GM18517 (cell line): ENCODE measurements around the gene IFT88.
A peak's percentile ranks its signal among the peaks of the same experiment; 100 is the strongest.

Experiments
- ATAC-seq: cut with Tn5 transposase; IDR thresholded peaks from one replicate; pipeline ENCODE4 v1.9.1; 2021; ENCODE audit warnings: mild to moderate bottlenecking, moderate library complexity; ENCODE audit not compliant: unreplicated experiment

The IFT88 gene

GRCh38 chr13:20682061-20682460 is 115.1 kb downstream of the IFT88 start:
- no peak for ATAC-seq

- no peak for ATAC-seq
These were observed 117.1 kb downstream of the IFT88 start for GRCh38 chr13:20684041-20684440.

- no peak for ATAC-seq
These were observed 117.6 kb downstream of the IFT88 start for GRCh38 chr13:20684546-20684945.

GRCh38 chr13:20685092-20685491 is 118.1 kb downstream of the IFT88 start:
- ATAC-seq: no peak

- no peak for ATAC-seq
These were observed 119.2 kb downstream of the IFT88 start for GRCh38 chr13:20686167-20686566.

GRCh38 chr13:20686863-20687579 is 120.1 kb downstream of the IFT88 start:
- ATAC-seq: no peak

GRCh38 chr13:20689291-20689690 is 122.3 kb downstream of the IFT88 start:
- ATAC-seq: no peak

- ATAC-seq: no peak
These were observed 124.7 kb downstream of the IFT88 start for GRCh38 chr13:20691616-20692015.

GRCh38 chr13:20696073-20696472 is 129.1 kb downstream of the IFT88 start:
- no peak for ATAC-seq

GRCh38 chr13:20699715-20700114 is 132.8 kb downstream of the IFT88 start:
- no peak for ATAC-seq

- no peak for ATAC-seq
These were observed 133.3 kb downstream of the IFT88 start for GRCh38 chr13:20700288-20700687.

GRCh38 chr13:20701461-20701860 is 134.5 kb downstream of the IFT88 start:
- ATAC-seq: no peak

- no peak for ATAC-seq
These were observed 135.6 kb downstream of the IFT88 start for GRCh38 chr13:20702530-20702914.

GRCh38 chr13:20702915-20703779 is 136.2 kb downstream of the IFT88 start, which contains the start of gene IL17D:
TSS of gene IL17D (plus strand) at chr13:20703699. CDS start at chr13:20704002, 303 bp downstream.
- peak; percentile 23 for ATAC-seq

- peak; percentile 80 for ATAC-seq
These were observed 137.0 kb downstream of the IFT88 start for GRCh38 chr13:20703780-20704458.

GRCh38 chr13:20704459-20705069 is 137.6 kb downstream of the IFT88 start:
- no peak for ATAC-seq

GRCh38 chr13:20706661-20707060 is 139.7 kb downstream of the IFT88 start:
- no peak for ATAC-seq

GRCh38 chr13:20708216-20708615 is 141.3 kb downstream of the IFT88 start:
- no peak for ATAC-seq

GRCh38 chr13:20709369-20709768 is 142.4 kb downstream of the IFT88 start:
- ATAC-seq: no peak

- ATAC-seq: no peak
These were observed 142.8 kb downstream of the IFT88 start for GRCh38 chr13:20709782-20710181.
